Endodermal cell (in vitro differentiated cells): ENCODE measurements around the gene TATDN3. TPM values are rescaled to one million over a fixed set of nuclear protein-coding genes. Genes with fewer than 3 reads are reported as not detected.
"Not testable (repeated sequence)": the region's sequence is repeated elsewhere in the genome, so short reads cannot be mapped to it uniquely, and the experiment has no call there.

ENCODE experiments used
- DNase-seq: peaks from one replicate; pipeline ENCODE4 v3.0.0-alpha.2; 2017
- H3K27ac ChIP-seq: 2 replicates; pipeline ENCODE4 v1.5.1; 2013; ENCODE audit warnings: mild to moderate bottlenecking, low read depth, low read length, moderate library complexity
- H3K27me3 ChIP-seq: 2 replicates; pipeline ENCODE4 v1.6.1; 2013; ENCODE audit warnings: mild to moderate bottlenecking, low read length, moderate library complexity; ENCODE audit not compliant: insufficient read depth, control insufficient read depth, poor library complexity, severe bottlenecking
- H3K36me3 ChIP-seq: 2 replicates; pipeline ENCODE4 v1.7.0; 2013; ENCODE audit warnings: mild to moderate bottlenecking, low read length, moderate library complexity; ENCODE audit not compliant: control insufficient read depth, insufficient read depth
- H3K4me1 ChIP-seq: one replicate; pipeline ENCODE4 v1.7.0; 2013; ENCODE audit warnings: low read length; ENCODE audit not compliant: control insufficient read depth, insufficient read depth
- H3K4me3 ChIP-seq: 2 replicates; pipeline ENCODE4 v1.5.1; 2013; ENCODE audit warnings: mild to moderate bottlenecking, low read length, moderate library complexity
- H3K9ac ChIP-seq: 2 replicates; pipeline ENCODE4 v1.6.1; 2013; ENCODE audit warnings: mild to moderate bottlenecking, low read length, moderate library complexity; ENCODE audit not compliant: poor library complexity, severe bottlenecking; ENCODE audit errors: extremely low read depth
- H3K9me3 ChIP-seq: 2 replicates; pipeline ENCODE4 v1.6.1; 2013; ENCODE audit warnings: mild to moderate bottlenecking, low read length, moderate library complexity; ENCODE audit not compliant: control insufficient read depth
- H3K27ac Mint-ChIP-seq: 2 replicates; pipeline ENCODE4 v1.8.0; 2020; ENCODE audit warnings: mixed read lengths
- H3K27me3 Mint-ChIP-seq: 2 replicates; pipeline ENCODE4 v1.8.0; 2021; ENCODE audit warnings: mild to moderate bottlenecking, mixed read lengths; ENCODE audit not compliant: insufficient read depth
- H3K36me3 Mint-ChIP-seq: 2 replicates; pipeline ENCODE4 v1.8.0; 2020; ENCODE audit warnings: low read depth, mixed read lengths
- H3K4me1 Mint-ChIP-seq: 2 replicates; pipeline ENCODE4 v1.8.0; 2020; ENCODE audit warnings: mixed read lengths
- H3K4me3 Mint-ChIP-seq: 2 replicates; pipeline ENCODE4 v1.8.0; 2020; ENCODE audit warnings: mild to moderate bottlenecking, moderate library complexity, mixed read lengths
- H3K9me3 Mint-ChIP-seq: 2 replicates; pipeline ENCODE4 v1.8.0; 2020; ENCODE audit warnings: mild to moderate bottlenecking, mixed read lengths
- CTCF ChIP-seq: fragments of 200-600 bp; sonication (generic); conservative IDR thresholded peaks from 2 replicates; pipeline ENCODE4 v1.5.0; 2021; ENCODE audit warnings: antibody characterized with exemption, mild to moderate bottlenecking
- WGBS, 2 experiments: methylation state at CpG; one replicate each; pipeline versions ENCODE4 v1.1.5 to v1.1.7; 2013; ENCODE audit warnings: missing lambda C conversion rate in 2 of 2, mixed read lengths in 1 of 2; ENCODE audit not compliant: insufficient coverage in 1 of 2, insufficient read length in 1 of 2; 5-methylcytosine and 5-hydroxymethylcytosine counted together
- total RNA-seq, 2 donors: library from RNA; stranded (reverse); fragmentation: NEBNext Ultra II Directional in 1 of 2; extraction: Animal tissue kit (Norgen Biotek cat#: 25700) in 1 of 2; gene quantifications; 2 replicates in 1 of 2; 3 replicates in 1 of 2; pipeline ENCODE4 v1.2.1, GENCODE V29; 2021

The TATDN3 gene
- total RNA-seq, 2 donors from 2014 or later: 14.9 to 26.3 TPM

GRCh38 chr1:212858461-212859265 is 67.0 kb downstream of the TATDN3 start:
- H3K4me3 Mint-ChIP-seq: no peak overlapping the region
- peaks cover 8% of the 10 kb centered on the region for H3K4me1 Mint-ChIP-seq
- Histone ChIP-seq H3K4me3 (peak overlapping the region; percentile 91), H3K9me3 (peaks cover 10% of the 10 kb centered on the region), H3K9ac (peak overlapping the region; percentile 77), H3K27ac (peak overlapping the region; percentile 76), H3K4me1 (no peaks in the 10 kb centered on the region), H3K36me3 (peaks cover 41% of the 10 kb centered on the region), H3K27me3 (no peaks in the 10 kb centered on the region)
- WGBS, 2 experiments: 1% methylated on average over 52 to 54 of the region's 54 CpGs
- no peaks in the 10 kb centered on the region for H3K27me3 Mint-ChIP-seq
- no peaks in the 10 kb centered on the region for H3K9me3 Mint-ChIP-seq
- TF ChIP-seq CTCF: no peak
- peaks cover 7% of the 10 kb centered on the region for H3K36me3 Mint-ChIP-seq
- peak overlapping the region; percentile 99 for H3K27ac Mint-ChIP-seq
- DNase-seq: peak; percentile 73

DNA sequence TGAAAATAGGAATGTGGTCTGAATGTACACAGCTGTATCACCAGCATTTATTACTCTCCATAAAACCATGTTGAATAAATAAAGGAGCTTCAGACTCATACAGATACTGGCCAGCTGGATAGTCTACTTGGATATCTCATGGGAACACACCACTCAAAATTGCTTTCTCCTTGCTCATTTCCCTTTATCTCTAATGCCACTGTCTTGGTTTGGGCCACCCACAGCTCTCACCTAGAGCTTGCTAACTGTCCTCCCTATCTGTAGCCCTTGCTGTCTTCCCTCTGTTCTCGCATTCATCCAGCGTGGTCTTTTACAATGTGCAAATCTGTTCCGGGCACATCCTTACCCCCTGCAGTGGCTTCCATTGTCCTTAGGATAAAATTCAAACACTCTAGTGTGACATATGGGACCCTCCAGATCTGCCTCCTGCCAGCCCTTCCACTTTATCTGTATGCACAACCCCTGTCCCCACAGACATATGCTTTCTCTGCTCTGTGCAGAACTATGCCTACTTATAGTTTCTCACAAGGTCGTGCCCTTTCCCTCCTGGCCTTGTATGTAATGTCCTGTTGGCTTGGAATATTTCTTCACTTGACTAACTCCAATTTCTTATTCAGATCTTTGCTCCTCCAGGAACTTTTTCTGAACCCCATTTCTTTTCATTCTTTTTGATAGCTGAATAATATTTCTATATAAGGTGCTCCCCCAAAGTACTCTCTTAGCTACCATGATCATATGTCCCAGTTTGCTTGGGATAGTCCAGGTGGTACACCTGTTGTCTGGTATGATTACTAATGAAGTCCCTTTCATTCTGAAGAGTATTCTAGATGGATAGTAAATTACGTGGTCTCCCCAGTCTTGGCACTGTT is 69.3 kb downstream of the TATDN3 start:
- H3K4me1 Mint-ChIP-seq: peaks cover 8% of the 10 kb centered on the region
- peaks cover 14% of the 10 kb centered on the region for H3K36me3 Mint-ChIP-seq
- TF ChIP-seq CTCF: no peak
- H3K27me3 ChIP-seq: no peaks in the 10 kb centered on the region
- H3K4me3 Mint-ChIP-seq: no peak overlapping the region
- H3K27me3 Mint-ChIP-seq: no peaks in the 10 kb centered on the region
- H3K4me3 ChIP-seq: peak overlapping the region; percentile 91
- no peak overlapping the region for H3K27ac Mint-ChIP-seq
- H3K4me1 ChIP-seq: peaks cover 3% of the 10 kb centered on the region
- peak; percentile 79 for DNase-seq
- no peaks in the 10 kb centered on the region for H3K9me3 Mint-ChIP-seq
- peaks cover 58% of the 10 kb centered on the region for H3K36me3 ChIP-seq
- H3K27ac ChIP-seq: peak overlapping the region; percentile 62
- H3K9me3 ChIP-seq: peaks cover 10% of the 10 kb centered on the region
- H3K9ac ChIP-seq: peak overlapping the region; percentile 77
- 28 to 43% methylated on average over 5 of the region's 5 CpGs for WGBS, 2 experiments

DNA sequence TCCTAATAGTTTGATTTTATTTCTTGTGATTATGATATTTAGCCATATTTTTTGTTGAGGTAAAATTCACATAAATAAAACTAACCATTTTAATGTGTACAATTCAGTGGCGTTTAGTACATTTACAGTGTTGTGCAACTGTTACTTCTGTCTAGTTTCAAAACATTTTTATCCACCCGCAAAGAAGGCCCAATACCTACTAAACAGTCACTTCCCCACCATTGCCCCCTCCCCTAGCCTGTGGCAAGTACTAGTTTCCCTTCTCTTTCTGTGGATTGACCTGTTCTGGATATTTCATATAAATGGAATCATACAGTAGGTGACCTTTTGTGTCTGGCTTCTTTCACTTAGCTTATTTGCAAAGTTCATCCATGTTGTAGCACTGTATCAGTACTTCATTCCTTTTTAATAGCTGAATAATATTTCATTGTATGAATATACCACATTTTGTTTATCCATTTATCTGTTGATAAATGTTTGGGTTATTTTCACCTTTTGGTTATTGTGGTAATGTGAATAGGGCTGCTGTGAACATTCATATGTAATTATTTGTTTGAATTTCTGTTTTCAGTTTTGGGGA is 70.5 kb downstream of the TATDN3 start:
- Histone ChIP-seq H3K27ac (no peak overlapping the region), H3K4me3 (peak overlapping the region; percentile 88), H3K27me3 (no peaks in the 10 kb centered on the region), H3K36me3 (peaks cover 71% of the 10 kb centered on the region), H3K4me1 (peaks cover 3% of the 10 kb centered on the region), H3K9me3 (peaks cover 10% of the 10 kb centered on the region), H3K9ac (no peak overlapping the region)
- Mint-ChIP-seq H3K27ac (no peak overlapping the region), H3K9me3 (no peaks in the 10 kb centered on the region), H3K4me1 (no peaks in the 10 kb centered on the region), H3K4me3 (no peak overlapping the region), H3K36me3 (peaks cover 25% of the 10 kb centered on the region), H3K27me3 (no peaks in the 10 kb centered on the region)
- DNase-seq: no peak
- 100% methylated on average over 2 of the region's 2 CpGs; no CpG with 5 or more reads in 1 of the 2 experiments for whole genome bisulfite sequencing, 2 experiments
- no peak for TF ChIP-seq CTCF

DNA sequence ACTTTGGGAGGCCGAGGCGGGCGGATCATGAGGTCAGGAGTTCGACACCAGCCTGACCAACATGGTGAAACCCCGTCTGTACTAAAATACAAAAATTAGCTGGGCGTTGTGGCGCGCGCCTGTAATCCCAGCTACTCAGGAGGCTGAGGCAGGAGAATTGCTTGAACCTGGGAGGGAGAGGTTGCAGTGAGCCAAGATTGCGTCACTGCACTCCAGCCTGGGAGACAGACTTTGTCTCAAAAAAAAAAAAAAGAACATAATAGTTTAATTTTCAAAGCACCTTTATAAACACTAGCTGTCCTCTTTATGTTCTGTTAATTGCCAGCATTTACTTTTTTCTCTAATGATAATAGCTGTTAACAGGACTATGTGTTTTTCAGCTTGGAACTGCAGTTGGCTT is 71.7 kb downstream of the TATDN3 start:
- not testable (repeated sequence) for H3K9me3 ChIP-seq, DNase-seq, H3K27me3 Mint-ChIP-seq, H3K4me1 ChIP-seq, H3K4me3 Mint-ChIP-seq, H3K9me3 Mint-ChIP-seq, H3K9ac ChIP-seq, H3K27me3 ChIP-seq, H3K4me1 Mint-ChIP-seq, H3K27ac ChIP-seq, H3K27ac Mint-ChIP-seq
- 93 to 97% methylated on average over 6 to 10 of the region's 10 CpGs for WGBS, 2 experiments
- Histone ChIP-seq H3K4me3 (peak overlapping the region; percentile 88), H3K36me3 (peaks cover 81% of the 10 kb centered on the region)
- H3K36me3 Mint-ChIP-seq: peaks cover 28% of the 10 kb centered on the region
